ENCODE measurements around the gene DHODH.

The DHODH gene

DNA sequence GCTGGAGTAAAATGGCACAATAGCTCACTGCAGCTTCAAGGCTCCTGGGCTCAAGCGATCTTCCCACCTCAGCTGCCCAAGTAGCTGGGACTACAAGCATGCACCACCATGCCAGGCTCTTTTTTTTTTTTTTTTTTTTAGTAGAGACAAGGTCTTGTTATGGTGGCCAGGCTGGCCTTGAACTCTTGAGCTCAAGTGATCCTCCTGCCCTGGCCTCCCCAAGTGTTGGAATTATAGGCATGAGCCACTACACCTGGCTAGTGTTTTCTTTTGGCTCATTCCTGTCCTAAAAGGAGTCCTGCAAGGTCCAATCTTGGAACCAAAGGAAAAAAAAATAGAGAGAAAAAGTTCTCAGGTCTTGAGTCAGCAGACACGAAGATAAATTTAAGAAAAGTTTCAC is 39.2 kb upstream of the DHODH start:
- Mint-ChIP-seq H3K4me3 (no peak overlapping the region), H3K9me3 (no peaks in the 10 kb centered on the region)

DNA sequence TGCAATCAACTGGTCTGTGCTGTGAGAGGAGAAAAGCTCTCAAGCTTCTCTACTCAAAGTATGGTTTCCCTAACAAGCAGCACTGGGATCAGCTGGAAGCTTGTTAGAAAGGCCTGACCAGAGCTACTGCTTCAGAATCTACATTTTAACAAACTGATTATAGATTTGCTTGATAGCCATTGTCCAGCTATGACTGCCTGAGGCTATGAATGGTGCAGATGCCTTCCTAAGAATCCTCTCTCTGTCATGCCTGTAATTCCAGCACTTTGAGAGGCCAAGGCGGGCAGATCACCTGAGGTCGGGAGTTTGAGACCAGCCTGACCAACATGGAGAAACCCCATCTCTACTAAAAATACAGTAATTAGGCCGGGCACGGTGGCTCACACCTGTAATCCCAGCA is 37.0 kb upstream of the DHODH start:
- peaks cover 14% of the 10 kb centered on the region for H3K27me3 Mint-ChIP-seq (ENCODE audit: low read depth)
- H3K9me3 Mint-ChIP-seq, result no peaks in the 10 kb centered on the region
- peaks cover 6% of the 10 kb centered on the region for H3K4me1 Mint-ChIP-seq
- no peak overlapping the region for H3K4me3 Mint-ChIP-seq
- no peaks in the 10 kb centered on the region for H3K36me3 Mint-ChIP-seq (ENCODE audit: low read depth)
- TF ChIP-seq, protein P1, sequence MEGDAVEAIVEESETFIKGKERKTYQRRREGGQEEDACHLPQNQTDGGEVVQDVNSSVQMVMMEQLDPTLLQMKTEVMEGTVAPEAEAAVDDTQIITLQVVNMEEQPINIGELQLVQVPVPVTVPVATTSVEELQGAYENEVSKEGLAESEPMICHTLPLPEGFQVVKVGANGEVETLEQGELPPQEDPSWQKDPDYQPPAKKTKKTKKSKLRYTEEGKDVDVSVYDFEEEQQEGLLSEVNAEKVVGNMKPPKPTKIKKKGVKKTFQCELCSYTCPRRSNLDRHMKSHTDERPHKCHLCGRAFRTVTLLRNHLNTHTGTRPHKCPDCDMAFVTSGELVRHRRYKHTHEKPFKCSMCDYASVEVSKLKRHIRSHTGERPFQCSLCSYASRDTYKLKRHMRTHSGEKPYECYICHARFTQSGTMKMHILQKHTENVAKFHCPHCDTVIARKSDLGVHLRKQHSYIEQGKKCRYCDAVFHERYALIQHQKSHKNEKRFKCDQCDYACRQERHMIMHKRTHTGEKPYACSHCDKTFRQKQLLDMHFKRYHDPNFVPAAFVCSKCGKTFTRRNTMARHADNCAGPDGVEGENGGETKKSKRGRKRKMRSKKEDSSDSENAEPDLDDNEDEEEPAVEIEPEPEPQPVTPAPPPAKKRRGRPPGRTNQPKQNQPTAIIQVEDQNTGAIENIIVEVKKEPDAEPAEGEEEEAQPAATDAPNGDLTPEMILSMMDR (IDR thresholded peaks at IDR 0.05; ENCODE audit: unreplicated experiment in 3 of 3), result no peak
- no peak overlapping the region for H3K27ac Mint-ChIP-seq

More for the DNA sequence above, 39.2 kb upstream of the DHODH start:
- Mint-ChIP-seq H3K4me1 (peaks cover 6% of the 10 kb centered on the region), H3K36me3 (ENCODE audit: low read depth) (no peaks in the 10 kb centered on the region), H3K27ac (no peak overlapping the region), H3K27me3 (ENCODE audit: low read depth) (peaks cover 14% of the 10 kb centered on the region)
- TF ChIP-seq, protein P1 (IDR thresholded peaks at IDR 0.05; ENCODE audit: unreplicated experiment in 3 of 3), result no peak

DNA sequence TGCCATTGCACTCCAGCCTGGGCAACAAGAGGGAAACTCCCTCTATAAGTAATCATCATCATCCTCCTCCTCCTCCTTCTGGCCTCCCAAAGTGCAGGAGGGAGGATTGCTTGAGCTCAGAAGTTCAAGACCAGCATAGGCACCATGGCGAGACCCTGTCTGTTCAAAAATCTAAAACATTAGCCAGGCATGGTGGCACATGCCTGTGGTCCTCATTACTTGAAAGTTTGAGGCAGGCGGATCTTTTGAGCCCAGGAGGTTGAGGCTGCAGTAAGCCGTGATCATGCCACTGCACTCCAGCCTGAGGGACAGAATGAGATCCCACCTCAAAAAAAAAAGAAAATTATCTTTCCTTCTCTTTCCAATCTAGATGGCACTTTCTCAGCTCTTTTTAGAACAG is 36.2 kb upstream of the DHODH start:
- TF ChIP-seq, protein P1 (IDR thresholded peaks at IDR 0.05; ENCODE audit: unreplicated experiment in 3 of 3), result no peak
- Mint-ChIP-seq H3K36me3 (ENCODE audit: low read depth) (no peaks in the 10 kb centered on the region), H3K4me1 (no peaks in the 10 kb centered on the region), H3K27me3 (ENCODE audit: low read depth) (peaks cover 14% of the 10 kb centered on the region), H3K4me3 (no peak overlapping the region), H3K9me3 (no peaks in the 10 kb centered on the region), H3K27ac (no peak overlapping the region)

DNA sequence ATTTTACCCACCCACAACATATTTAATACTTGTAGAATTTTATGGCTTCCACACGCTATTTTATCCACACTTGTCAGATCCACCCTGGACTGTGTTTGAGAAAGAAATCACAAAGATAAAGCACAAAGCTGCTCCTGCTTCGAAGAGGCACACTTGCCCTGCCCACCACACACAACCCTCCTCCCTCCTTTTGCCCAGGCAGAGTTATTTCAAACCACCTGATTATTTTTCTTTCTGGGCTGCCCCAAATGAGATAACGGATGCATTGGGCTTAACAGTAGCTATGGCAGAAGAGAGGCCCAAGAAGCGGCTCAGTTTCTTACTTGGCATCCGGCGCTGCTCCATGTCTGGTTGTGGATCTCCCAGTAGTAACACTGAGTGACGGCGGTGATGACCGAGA is 35.5 kb upstream of the DHODH start:
- Mint-ChIP-seq H3K27ac (no peak overlapping the region), H3K27me3 (ENCODE audit: low read depth) (peaks cover 14% of the 10 kb centered on the region), H3K4me1 (no peaks in the 10 kb centered on the region), H3K36me3 (ENCODE audit: low read depth) (no peaks in the 10 kb centered on the region), H3K4me3 (no peak overlapping the region), H3K9me3 (no peaks in the 10 kb centered on the region)
- TF ChIP-seq, protein P1 (IDR thresholded peaks at IDR 0.05; ENCODE audit: unreplicated experiment in 3 of 3), result no peak

DNA sequence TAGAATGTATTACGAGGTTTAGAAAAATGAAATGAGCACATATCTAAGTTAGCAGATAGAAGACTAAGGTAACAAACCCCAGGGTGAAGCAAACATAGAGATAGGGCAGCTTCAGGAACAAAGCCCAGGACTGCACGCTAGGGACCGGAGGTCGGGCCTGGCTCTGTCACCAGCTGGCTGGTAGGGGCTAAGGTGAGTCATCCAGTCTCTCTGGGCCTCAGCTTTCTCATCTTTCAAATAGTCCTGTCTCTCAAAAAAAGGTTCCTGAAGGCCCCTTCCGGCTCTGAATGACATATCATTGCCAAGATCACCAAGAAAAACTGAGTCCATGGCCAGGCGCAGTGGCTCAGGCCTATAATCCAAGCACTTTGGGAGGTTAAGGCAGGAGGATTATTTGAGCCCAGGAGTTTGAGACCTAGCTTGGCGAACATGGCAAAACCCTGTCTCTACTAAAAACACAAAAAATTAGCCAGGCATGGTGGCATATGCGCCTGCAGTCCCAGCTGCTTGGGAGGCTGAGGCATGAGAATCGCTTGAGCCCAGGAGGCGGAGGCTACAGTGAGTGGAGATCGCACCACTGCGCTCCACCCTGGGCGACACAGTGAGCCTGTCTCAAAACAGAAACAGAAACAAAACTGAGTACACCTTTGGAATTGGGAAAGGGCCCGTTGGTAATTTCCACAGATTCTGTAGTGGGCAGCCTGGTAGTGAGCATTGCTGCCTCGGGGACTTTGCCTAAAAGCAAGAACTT is 34.3 kb upstream of the DHODH start:
- H3K27me3 Mint-ChIP-seq (ENCODE audit: low read depth), result peaks cover 14% of the 10 kb centered on the region
- TF ChIP-seq, protein P1 (IDR thresholded peaks at IDR 0.05; ENCODE audit: unreplicated experiment in 3 of 3), result no peak
- H3K4me3 Mint-ChIP-seq, result no peak overlapping the region
- H3K36me3 Mint-ChIP-seq (ENCODE audit: low read depth), result no peaks in the 10 kb centered on the region
- H3K27ac Mint-ChIP-seq, result no peak overlapping the region
- H3K9me3 Mint-ChIP-seq, result no peaks in the 10 kb centered on the region
- H3K4me1 Mint-ChIP-seq, result no peaks in the 10 kb centered on the region
